T-cell (primary cell): Measurements from ENCODE around the gene ACKR3. TPM values are rescaled to one million over a fixed set of nuclear protein-coding genes. Genes with fewer than 3 reads are reported as not detected.

ENCODE experiments used
- ATAC-seq, 4 experiments: fragments of 200-7000 bp in 3 of 4; fragments of 150-1000 bp in 1 of 4; cut with Tn5 transposase; replicated peaks in 1 of 4; 1 replicate in 3 of 4; 2 replicates in 1 of 4; pipeline ENCODE4 v1.10.0; 2021; ENCODE audit warnings: moderate library complexity in 3 of 4, mild to moderate bottlenecking in 2 of 4, moderate number of reproducible peaks in 1 of 4
- CTCF ChIA-PET, 2 donors: fragments of 300-600 bp; sonication (Branson Sonifier 250); formaldehyde crosslinking; loops; one replicate each; lab custom pipeline; 2022; ENCODE audit warnings: antibody characterized with exemption in 2 of 2; lab: Charles Lee
- POLR2A ChIA-PET, 2 donors: fragments of 300-600 bp; sonication (Branson Sonifier 250); formaldehyde crosslinking; loops; one replicate each; lab custom pipeline; 2022; ENCODE audit warnings: antibody characterized with exemption in 2 of 2; lab: Charles Lee
- DNase-seq, 35 experiments: peaks; one replicate each; pipeline versions ENCODE4 v3.0.0 to v3.0.0-alpha.2; 2013 to 2023
- H3K27ac ChIP-seq: one replicate; pipeline ENCODE4 v1.5.1; 2013; ENCODE audit warnings: low read length
- H3K27me3 ChIP-seq, 2 experiments: replicated peaks in 1 of 2; 1 replicate in 1 of 2; 2 replicates in 1 of 2; pipeline versions ENCODE4 v1.6.1 to v1.7.0; 2013; ENCODE audit warnings: low read length in 1 of 2, mixed read lengths in 1 of 2; ENCODE audit not compliant: control insufficient read depth in 2 of 2, insufficient read depth in 2 of 2; ENCODE audit errors: extremely low read depth in 1 of 2
- H3K36me3 ChIP-seq, 2 donors: 1 replicate in 1 of 2; 2 replicates in 1 of 2; pipeline versions ENCODE4 v1.6.1 to v1.7.0; 2013; ENCODE audit warnings: low read length in 1 of 2; ENCODE audit not compliant: control insufficient read depth in 2 of 2, insufficient read depth in 1 of 2; ENCODE audit errors: extremely low read depth in 1 of 2
- H3K4me1 ChIP-seq, 2 experiments: 1 replicate in 1 of 2; 2 replicates in 1 of 2; pipeline versions ENCODE4 v1.6.1 to v1.7.0; 2013; ENCODE audit warnings: low read length in 2 of 2, mixed read lengths in 1 of 2; ENCODE audit not compliant: insufficient read depth in 2 of 2, control insufficient read depth in 1 of 2; ENCODE audit errors: extremely low read depth in 1 of 2
- H3K4me3 ChIP-seq, 2 donors: 1 replicate in 1 of 2; 2 replicates in 1 of 2; pipeline versions ENCODE4 v1.5.1 to v1.7.0; 2013; ENCODE audit warnings: mild to moderate bottlenecking in 2 of 2, low read length in 1 of 2, moderate library complexity in 1 of 2; ENCODE audit not compliant: control insufficient read depth in 1 of 2; ENCODE audit errors: extremely low read depth in 1 of 2
- H3K9me3 ChIP-seq: 2 replicates; pipeline ENCODE4 v1.7.0; 2013
- H3K27ac Mint-ChIP-seq, 2 donors: one replicate each; pipeline ENCODE4 v1.8.0; 2020 to 2021; ENCODE audit warnings: mild to moderate bottlenecking in 2 of 2, mixed read lengths in 2 of 2
- H3K27me3 Mint-ChIP-seq, 2 donors: one replicate each; pipeline ENCODE4 v1.8.0; 2021 to 2022; ENCODE audit warnings: mixed read lengths in 2 of 2
- H3K36me3 Mint-ChIP-seq: one replicate; pipeline ENCODE4 v1.8.0; 2021; ENCODE audit warnings: mixed read lengths
- H3K4me1 Mint-ChIP-seq, 3 donors: one replicate each; pipeline ENCODE4 v1.8.0; 2020 to 2022; ENCODE audit warnings: mixed read lengths in 3 of 3, mild to moderate bottlenecking in 1 of 3
- H3K4me3 Mint-ChIP-seq, 3 donors: one replicate each; pipeline ENCODE4 v1.8.0; 2020 to 2022; ENCODE audit warnings: mild to moderate bottlenecking in 3 of 3, mixed read lengths in 3 of 3, moderate library complexity in 3 of 3
- H3K9me3 Mint-ChIP-seq, 3 donors: one replicate each; pipeline ENCODE4 v1.8.0; 2020 to 2022; ENCODE audit warnings: mixed read lengths in 3 of 3
- WGBS: methylation state at CpG from one replicate; pipeline ENCODE4 v1.1.5; 2013; ENCODE audit warnings: missing lambda C conversion rate; ENCODE audit not compliant: insufficient coverage; 5-methylcytosine and 5-hydroxymethylcytosine counted together
- total RNA-seq, 35 experiments: library from RNA in 6 of 35; stranded (reverse) in 6 of 35; fragments of 120-200 nt in 1 of 35; gene quantifications; one replicate each; pipeline versions ENCODE4 v1.2.1 to v1.2.4 and lab custom pipeline; 2013 to 2026

The ACKR3 gene
- total RNA-seq, 5 donors from 2014 or later (not counting 1 experiment from before 2014, with no cell fraction given): 3.3 to 6.9 (median 4.5) TPM

- CTCF ChIA-PET: no interaction called here
- Histone ChIP-seq H3K4me3 (no peak overlapping the region), H3K36me3 (no peaks in the 10 kb centered on the region), H3K27me3 (peaks cover 0 to 23% of the 10 kb centered on the region in 2 experiments), H3K27ac (no peak overlapping the region), H3K4me1 (no peaks in the 10 kb centered on the region), H3K9me3 (no peaks in the 10 kb centered on the region)
- H3K36me3 Mint-ChIP-seq: no peaks in the 10 kb centered on the region
- no peak overlapping the region for H3K4me3 Mint-ChIP-seq
- no peak overlapping the region for H3K27ac Mint-ChIP-seq
- 82% methylated on average over 7 of the region's 11 CpGs for WGBS
- DNase-seq (no peak), ATAC-seq (no peak)
- POLR2A ChIA-PET: no interaction called here
- H3K4me1 Mint-ChIP-seq: peaks cover 0 to 5% (median 0%) of the 10 kb centered on the region in 3 donors
- no peaks in the 10 kb centered on the region for H3K9me3 Mint-ChIP-seq
- H3K27me3 Mint-ChIP-seq: peaks cover 5 to 6% of the 10 kb centered on the region in 2 donors
Measured at GRCh38 chr2:236628981-236629605, 59.5 kb downstream of the ACKR3 start.

GRCh38 chr2:236629961-236630872, 60.6 kb downstream of the ACKR3 start:
- no peaks in the 10 kb centered on the region for H3K36me3 ChIP-seq
- Mint-ChIP-seq H3K27ac (no peak overlapping the region), H3K27me3 (peaks cover 5 to 6% of the 10 kb centered on the region in 2 donors), H3K36me3 (no peaks in the 10 kb centered on the region), H3K4me3 (no peak overlapping the region), H3K9me3 (no peaks in the 10 kb centered on the region), H3K4me1 (peaks cover 0 to 5% (median 0%) of the 10 kb centered on the region in 3 donors)
- H3K9me3 ChIP-seq: no peaks in the 10 kb centered on the region
- H3K4me1 ChIP-seq: no peaks in the 10 kb centered on the region
- ATAC-seq: no peak
- ChIA-PET CTCF (interaction anchor here in 1 of 2 donors (0.6 kb wide), 1 partner anchor 482 kb away, joined by 3 read pairs; no protein-coding TSS in a partner anchor), POLR2A (no interaction called here)
- peaks cover 0 to 19% of the 10 kb centered on the region in 2 experiments for H3K27me3 ChIP-seq
- no peak for DNase-seq
- H3K4me3 ChIP-seq: no peak overlapping the region
- H3K27ac ChIP-seq: no peak overlapping the region
- 84% methylated on average over 14 of the region's 16 CpGs for WGBS

DNA sequence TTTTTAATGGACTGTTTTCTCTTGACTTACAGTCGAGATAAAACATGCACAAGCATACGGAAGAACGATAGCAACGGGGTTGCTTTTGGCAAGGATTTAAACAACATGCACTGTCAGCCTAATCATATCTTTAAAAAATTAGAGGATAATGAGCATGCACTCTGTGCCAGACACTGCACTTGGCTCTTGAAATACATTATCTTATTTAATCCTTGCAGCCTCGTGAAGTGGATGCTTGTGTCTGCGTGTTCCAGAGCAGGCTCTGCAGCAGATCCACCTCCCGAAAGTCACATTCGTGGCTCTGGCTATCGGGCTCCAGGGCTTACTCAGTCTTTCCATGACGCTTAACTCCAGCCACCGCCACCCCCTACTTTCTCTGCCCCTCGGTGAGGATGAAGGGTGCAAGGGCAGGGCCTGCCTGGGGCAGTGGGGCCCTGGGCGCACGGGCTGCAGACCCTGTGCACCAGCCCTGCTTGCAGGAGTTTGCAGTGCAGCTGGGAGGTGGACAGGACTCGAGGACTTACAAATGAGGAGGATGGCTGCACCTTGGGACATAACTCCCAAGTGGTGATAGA, 61.7 kb downstream of the ACKR3 start:
- POLR2A ChIA-PET: no interaction called here
- Mint-ChIP-seq H3K27ac (no peak overlapping the region), H3K27me3 (peaks cover 5 to 6% of the 10 kb centered on the region in 2 donors), H3K36me3 (no peaks in the 10 kb centered on the region), H3K9me3 (no peaks in the 10 kb centered on the region), H3K4me1 (peaks cover 0 to 5% (median 0%) of the 10 kb centered on the region in 3 donors), H3K4me3 (no peak overlapping the region)
- DNase-seq (no peak), ATAC-seq (no peak)
- 87% methylated on average over 14 of the region's 15 CpGs for WGBS
- CTCF ChIA-PET: no interaction called here
- Histone ChIP-seq H3K36me3 (no peaks in the 10 kb centered on the region), H3K4me3 (no peak overlapping the region), H3K27ac (no peak overlapping the region), H3K9me3 (no peaks in the 10 kb centered on the region), H3K4me1 (no peaks in the 10 kb centered on the region), H3K27me3 (peaks cover 0 to 20% of the 10 kb centered on the region in 2 experiments)

DNA sequence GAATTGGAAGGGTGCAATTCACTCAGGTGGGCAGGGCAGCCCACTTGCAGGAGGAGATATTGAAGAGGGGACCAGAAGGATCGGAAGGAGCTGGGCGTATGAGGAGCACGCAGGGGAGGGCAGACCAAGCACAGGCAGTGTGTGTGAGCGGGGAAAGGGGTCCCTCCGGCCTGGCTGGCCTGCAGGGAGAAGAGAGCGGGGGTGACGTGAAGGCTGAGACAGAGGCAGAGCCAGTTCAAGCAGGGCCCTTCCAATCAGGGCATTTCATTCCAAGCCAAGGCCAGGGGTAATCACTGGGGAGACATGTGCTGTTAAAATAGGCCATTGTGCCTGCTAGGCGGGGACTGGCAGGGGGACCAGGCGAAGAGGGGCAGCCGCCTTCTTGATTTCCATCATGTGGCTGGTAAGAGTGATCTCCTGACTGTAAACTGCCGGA, 62.2 kb downstream of the ACKR3 start:
- no peak overlapping the region for H3K4me3 ChIP-seq
- WGBS: 88% methylated on average over 10 of the region's 11 CpGs
- no peaks in the 10 kb centered on the region for H3K9me3 Mint-ChIP-seq
- no peak overlapping the region for H3K4me3 Mint-ChIP-seq
- H3K9me3 ChIP-seq: no peaks in the 10 kb centered on the region
- no peak overlapping the region for H3K27ac Mint-ChIP-seq
- DNase-seq (no peak), ATAC-seq (no peak)
- H3K27me3 Mint-ChIP-seq: peaks cover 5 to 6% of the 10 kb centered on the region in 2 donors
- peaks cover 0 to 20% of the 10 kb centered on the region in 2 experiments for H3K27me3 ChIP-seq
- no peaks in the 10 kb centered on the region for H3K36me3 Mint-ChIP-seq
- peaks cover 0 to 5% (median 0%) of the 10 kb centered on the region in 3 donors for H3K4me1 Mint-ChIP-seq
- no peaks in the 10 kb centered on the region for H3K4me1 ChIP-seq
- no peak overlapping the region for H3K27ac ChIP-seq
- H3K36me3 ChIP-seq: no peaks in the 10 kb centered on the region
- POLR2A ChIA-PET: no interaction called here
- CTCF ChIA-PET: no interaction called here
